RWPE2 (cell line): ENCODE measurements around the gene ASGR2.
"Not testable (repeated sequence)": the region's sequence is repeated elsewhere in the genome, so short reads cannot be mapped to it uniquely, and the experiment has no call there.

Source experiments
- ATAC-seq: fragments of 200-7000 bp; cut with Tn5 transposase; 3 replicates; pipeline ENCODE4 v1.9.1; 2021; ENCODE audit warnings: low read depth
- DNase-seq: peaks from one replicate; pipeline ENCODE4 v3.0.0-alpha.2; 2020; ENCODE audit warnings: low spot score
- H3K27ac ChIP-seq: fragments of 450-650 bp; 2 replicates; pipeline ENCODE4 v1.5.1; 2017; ENCODE audit warnings: mild to moderate bottlenecking; ENCODE audit not compliant: poor library complexity, severe bottlenecking
- H3K27me3 ChIP-seq: fragments of 250-450 bp; sonication (Bioruptor Pico); 2 replicates; pipeline ENCODE4 v1.5.1; 2021; ENCODE audit warnings: mild to moderate bottlenecking, moderate library complexity; ENCODE audit not compliant: insufficient read depth, poor library complexity, severe bottlenecking
- H3K36me3 ChIP-seq: fragments of 250-450 bp; sonication (Bioruptor Pico); 2 replicates; pipeline ENCODE4 v1.5.1; 2020; ENCODE audit warnings: low read depth, mild to moderate bottlenecking, moderate library complexity
- H3K4me1 ChIP-seq: fragments of 250-450 bp; sonication (Bioruptor Pico); 2 replicates; pipeline ENCODE4 v1.5.1; 2021; ENCODE audit warnings: mild to moderate bottlenecking, moderate library complexity; ENCODE audit not compliant: insufficient read depth, poor library complexity, severe bottlenecking
- H3K4me3 ChIP-seq: fragments of 250-450 bp; sonication (Bioruptor Pico); 2 replicates; pipeline ENCODE4 v1.5.1; 2021; ENCODE audit warnings: mild to moderate bottlenecking, moderate library complexity; ENCODE audit not compliant: severe bottlenecking
- H3K9me3 ChIP-seq: fragments of 250-450 bp; sonication (Bioruptor Pico); 2 replicates; pipeline ENCODE4 v1.5.1; 2021; ENCODE audit warnings: mild to moderate bottlenecking, moderate library complexity; ENCODE audit not compliant: severe bottlenecking
- CTCF ChIP-seq: fragments of 450-650 bp; IDR thresholded peaks from one replicate; pipeline ENCODE4 v1.5.1; 2017; ENCODE audit warnings: mild to moderate bottlenecking, moderate library complexity; ENCODE audit not compliant: poor library complexity, severe bottlenecking

ASGR2 gene

GRCh38 chr17:7130621-7131422, 16.2 kb upstream of the ASGR2 start:
- H3K4me1 ChIP-seq, result no peaks in the 10 kb centered on the region
- DNase-seq (no peak), ATAC-seq (no peak)
- H3K4me3 ChIP-seq, result no peak overlapping the region
- H3K27ac ChIP-seq, result no peak overlapping the region
- no peaks in the 10 kb centered on the region for H3K9me3 ChIP-seq
- no peaks in the 10 kb centered on the region for H3K36me3 ChIP-seq
- no peak for TF ChIP-seq CTCF
- H3K27me3 ChIP-seq, result no peaks in the 10 kb centered on the region

- H3K36me3 ChIP-seq, result no peaks in the 10 kb centered on the region
- no peak for TF ChIP-seq CTCF
- H3K9me3 ChIP-seq, result no peaks in the 10 kb centered on the region
- DNase-seq (no peak), ATAC-seq (no peak)
- H3K27ac ChIP-seq, result no peak overlapping the region
- no peaks in the 10 kb centered on the region for H3K27me3 ChIP-seq
- no peak overlapping the region for H3K4me3 ChIP-seq
- no peaks in the 10 kb centered on the region for H3K4me1 ChIP-seq
These were observed 14.7 kb upstream of the ASGR2 start for GRCh38 chr17:7129311-7129710.

- Histone ChIP-seq H3K27me3 (no peaks in the 10 kb centered on the region), H3K4me1 (no peaks in the 10 kb centered on the region), H3K36me3 (no peaks in the 10 kb centered on the region), H3K27ac (no peak overlapping the region), H3K9me3 (no peaks in the 10 kb centered on the region), H3K4me3 (no peak overlapping the region)
- ATAC-seq (no peak), DNase-seq (no peak)
- no peak for TF ChIP-seq CTCF
These were observed 13.5 kb upstream of the ASGR2 start for GRCh38 chr17:7128160-7128559.

GRCh38 chr17:7127501-7127900, 12.9 kb upstream of the ASGR2 start:
- DNase-seq, H3K36me3 ChIP-seq, H3K27me3 ChIP-seq, H3K4me3 ChIP-seq, H3K9me3 ChIP-seq, ATAC-seq, H3K27ac ChIP-seq, H3K4me1 ChIP-seq: not testable (repeated sequence)

- peak; percentile 6 for TF ChIP-seq CTCF
- not testable (repeated sequence) for H3K9me3 ChIP-seq, ATAC-seq, DNase-seq, H3K27me3 ChIP-seq, H3K4me1 ChIP-seq, H3K36me3 ChIP-seq, H3K4me3 ChIP-seq, H3K27ac ChIP-seq
These were observed 11.8 kb upstream of the ASGR2 start for GRCh38 chr17:7126386-7126785.
